H1 (cell line): ENCODE measurements around the gene TSPAN32. TPM values are rescaled to one million over a fixed set of nuclear protein-coding genes. Genes with fewer than 3 reads are reported as not detected.

Source experiments
- RBBP5 ChIP-seq: IDR thresholded peaks from 2 replicates; pipeline ENCODE4 v1.7.1; 2012; ENCODE audit warnings: low read depth, mild to moderate bottlenecking, inconsistent platforms, low read length, moderate library complexity, borderline replicate concordance
- polyA plus RNA-seq, 7 experiments: library from polyadenylated mRNA; depleted of rRNA in 3 of 7; stranded (reverse) in 5 of 7; unstranded in 2 of 7; fragments of >200 nt in 5 of 7; fragments of 200-250 nt in 2 of 7; gene quantifications; 1 replicate in 5 of 7; 2 replicates in 1 of 7; 4 replicates in 1 of 7; pipeline versions ENCODE4 v1.2.1 to v1.2.3, GENCODE V29; 2011 to 2013; ENCODE audit warnings: missing spikeins in 2 of 7, mixed read lengths in 2 of 7
- total RNA-seq: library from RNA; stranded (reverse); fragmentation: NEBNext Ultra II Directional; extraction: Animal tissue kit (Norgen Biotek cat#: 25700); gene quantifications from 2 replicates; pipeline ENCODE4 v1.2.1, GENCODE V29; 2021

The TSPAN32 gene
- total and polyA plus RNA-seq, 2 of the 8 experiments (the other 6 are each of a cell fraction or from before 2014, with no cell fraction given) = not detected

DNA sequence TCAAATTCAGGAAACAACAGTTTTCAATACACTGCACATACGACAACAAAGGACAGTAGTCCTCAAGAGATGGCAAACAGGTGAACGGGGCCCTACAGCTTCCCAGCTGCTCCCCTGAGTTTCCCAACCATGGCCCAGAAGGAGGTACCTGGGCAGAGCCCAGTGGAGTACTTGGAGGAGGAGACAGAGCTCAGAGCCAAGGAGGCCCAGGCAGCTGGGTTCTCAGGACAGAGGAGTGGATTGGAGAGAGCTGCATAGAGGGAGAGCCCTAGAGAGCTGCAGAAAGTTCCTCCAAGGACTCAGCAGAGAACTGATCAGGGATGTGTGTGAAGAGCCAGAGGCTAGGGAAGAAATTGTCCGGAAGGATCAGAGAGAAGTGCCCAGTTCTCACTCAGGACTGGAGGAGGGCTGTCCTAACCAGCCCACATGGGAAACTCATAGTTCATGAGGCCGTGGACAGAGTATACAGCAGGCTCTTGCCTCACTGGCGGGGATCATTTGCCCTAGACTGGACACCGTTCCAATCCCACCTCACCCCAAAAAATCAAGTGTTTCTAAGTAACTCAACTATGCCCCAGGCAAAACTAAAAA, 23.8 kb upstream of the TSPAN32 start (continued):
- no peak for TF ChIP-seq RBBP5
